ENCODE measurements around the gene ARID5B.
A peak's percentile ranks its signal among the peaks of the same experiment; 100 is the strongest.
"Not testable (repeated sequence)": the region's sequence is repeated elsewhere in the genome, so short reads cannot be mapped to it uniquely, and the experiment has no call there.

Gene ARID5B

GRCh38 chr10:61970182-61971002 lies 68.9 kb downstream of the ARID5B start:
- TF ChIP-seq TAF1 (IDR thresholded peaks at IDR 0.05; ENCODE audit: low read depth, low read length) (no peak), POLR2A (IDR thresholded peaks at IDR 0.05; ENCODE audit: low read depth, low read length) (no peak), POU2F2 (IDR thresholded peaks at IDR 0.05; ENCODE audit: low read depth, low read length) (no peak), POLR2AphosphoS5 (IDR thresholded peaks at IDR 0.05; ENCODE audit: low read depth, low read length) (no peak), SPI1 (IDR thresholded peaks at IDR 0.05; ENCODE audit: low read depth, low read length) (no peak), PAX5 (IDR thresholded peaks at IDR 0.05; ENCODE audit: insufficient read depth, low read length, severe bottlenecking) (no peak)
- no peak for FAIRE-seq
- DNase-seq (ENCODE audit: insufficient read length, low spot score): no peak

GRCh38 chr10:61971003-61971325 lies 69.5 kb downstream of the ARID5B start:
- DNase-seq (ENCODE audit: insufficient read length, low spot score) (no peak), FAIRE-seq (no peak)
- TF ChIP-seq POU2F2 (IDR thresholded peaks at IDR 0.05; ENCODE audit: low read depth, low read length): no peak
- TF ChIP-seq TAF1 (IDR thresholded peaks at IDR 0.05; ENCODE audit: low read depth, low read length): no peak

DNA sequence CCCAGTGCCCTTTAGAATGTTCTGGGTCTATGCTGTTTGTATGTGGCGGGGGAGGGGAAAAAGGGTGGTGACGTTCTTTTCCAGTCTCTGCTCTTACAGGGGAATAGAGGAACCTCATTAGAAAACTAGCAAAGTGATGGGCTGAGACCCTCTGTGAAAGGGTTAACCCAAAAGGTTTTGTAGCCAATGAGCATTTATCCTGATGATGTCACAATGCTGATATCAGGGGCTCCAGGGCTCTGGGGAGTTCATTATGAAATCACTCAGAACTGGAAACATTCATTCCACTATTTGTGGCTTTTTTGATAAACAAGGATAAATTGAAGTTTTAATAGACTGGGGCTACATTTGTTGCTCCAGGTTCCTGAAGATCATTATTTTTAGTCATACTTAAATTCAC lies 71.7 kb downstream of the ARID5B start:
- FAIRE-seq (no peak), DNase-seq (ENCODE audit: insufficient read length, low spot score) (no peak)
- TF ChIP-seq POLR2A (IDR thresholded peaks at IDR 0.05; ENCODE audit: low read depth, low read length) (no peak), POLR2AphosphoS5 (IDR thresholded peaks at IDR 0.05; ENCODE audit: low read depth, low read length) (no peak), POU2F2 (IDR thresholded peaks at IDR 0.05; ENCODE audit: low read depth, low read length) (no peak), SPI1 (IDR thresholded peaks at IDR 0.05; ENCODE audit: low read depth, low read length) (no peak), PAX5 (IDR thresholded peaks at IDR 0.05; ENCODE audit: insufficient read depth, low read length, severe bottlenecking) (no peak), TAF1 (IDR thresholded peaks at IDR 0.05; ENCODE audit: low read depth, low read length) (no peak)

GRCh38 chr10:61973906-61974305 lies 72.4 kb downstream of the ARID5B start:
- FAIRE-seq (peak; percentile 33), DNase-seq (ENCODE audit: insufficient read length, low spot score) (no peak)
- no peak for TF ChIP-seq PAX5 (IDR thresholded peaks at IDR 0.05; ENCODE audit: insufficient read depth, low read length, severe bottlenecking)
- TF ChIP-seq TAF1 (IDR thresholded peaks at IDR 0.05; ENCODE audit: low read depth, low read length): no peak
- no peak for TF ChIP-seq SPI1 (IDR thresholded peaks at IDR 0.05; ENCODE audit: low read depth, low read length)
- no peak for TF ChIP-seq POU2F2 (IDR thresholded peaks at IDR 0.05; ENCODE audit: low read depth, low read length)
- TF ChIP-seq POLR2A (IDR thresholded peaks at IDR 0.05; ENCODE audit: low read depth, low read length): no peak
- no peak for TF ChIP-seq POLR2AphosphoS5 (IDR thresholded peaks at IDR 0.05; ENCODE audit: low read depth, low read length)

- TF ChIP-seq POLR2AphosphoS5 (IDR thresholded peaks at IDR 0.05; ENCODE audit: low read depth, low read length) (no peak), TAF1 (IDR thresholded peaks at IDR 0.05; ENCODE audit: low read depth, low read length) (no peak), SPI1 (IDR thresholded peaks at IDR 0.05; ENCODE audit: low read depth, low read length) (no peak), POU2F2 (IDR thresholded peaks at IDR 0.05; ENCODE audit: low read depth, low read length) (no peak), PAX5 (IDR thresholded peaks at IDR 0.05; ENCODE audit: insufficient read depth, low read length, severe bottlenecking) (no peak), POLR2A (IDR thresholded peaks at IDR 0.05; ENCODE audit: low read depth, low read length) (no peak)
- FAIRE-seq: no peak
- no peak for DNase-seq (ENCODE audit: insufficient read length, low spot score)
Observed at GRCh38 chr10:61974601-61975390, 73.3 kb downstream of the ARID5B start.

GRCh38 chr10:61975391-61975932 lies 74.0 kb downstream of the ARID5B start:
- TF ChIP-seq TAF1 (IDR thresholded peaks at IDR 0.05; ENCODE audit: low read depth, low read length) (no peak), SPI1 (IDR thresholded peaks at IDR 0.05; ENCODE audit: low read depth, low read length) (peak; percentile 48; the same call in 1 of the 2 replicates)
- no peak for FAIRE-seq
- no peak for DNase-seq (ENCODE audit: insufficient read length, low spot score)

DNA sequence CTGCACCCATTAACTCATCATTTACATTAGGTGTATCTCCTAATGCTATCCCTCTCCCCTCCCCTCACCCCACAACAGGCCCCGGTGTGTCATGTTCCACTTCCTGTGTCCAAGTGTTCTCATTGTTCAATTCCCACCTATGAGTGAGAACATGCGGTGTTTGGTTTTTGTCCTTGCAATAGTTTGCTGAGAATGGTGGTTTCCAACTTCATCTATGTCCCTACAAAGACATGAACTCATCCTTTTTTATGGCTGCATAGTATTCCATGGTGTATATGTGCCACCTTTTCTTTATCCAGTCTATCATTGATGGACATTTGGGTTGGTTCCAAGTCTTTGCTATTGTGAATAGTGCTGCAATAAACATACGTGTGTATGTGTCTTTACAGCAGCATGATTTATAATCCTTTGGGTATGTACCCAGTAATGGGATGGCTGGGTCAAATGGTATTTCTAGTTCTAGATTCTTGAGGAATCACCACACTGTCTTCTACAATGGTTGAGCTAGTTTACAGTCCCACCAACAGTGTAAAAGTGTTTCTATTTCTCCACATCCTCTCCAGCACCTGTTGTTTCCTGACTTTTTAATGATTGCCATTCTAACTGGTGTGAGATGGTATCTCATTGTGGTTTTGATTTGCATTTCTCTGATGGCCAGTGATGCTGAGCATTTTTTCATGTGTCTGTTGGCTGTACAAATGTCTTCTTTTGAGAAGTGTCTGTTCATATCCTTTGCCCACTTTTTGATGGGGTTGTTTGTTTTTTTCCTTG lies 75.6 kb downstream of the ARID5B start:
- FAIRE-seq; DNase-seq (ENCODE audit: insufficient read length, low spot score): not testable (repeated sequence)

- FAIRE-seq (no peak), DNase-seq (ENCODE audit: insufficient read length, low spot score) (no peak)
- TF ChIP-seq SPI1 (IDR thresholded peaks at IDR 0.05; ENCODE audit: low read depth, low read length) (no peak), PAX5 (IDR thresholded peaks at IDR 0.05; ENCODE audit: insufficient read depth, low read length, severe bottlenecking) (no peak), POLR2AphosphoS5 (IDR thresholded peaks at IDR 0.05; ENCODE audit: low read depth, low read length) (no peak), POLR2A (IDR thresholded peaks at IDR 0.05; ENCODE audit: low read depth, low read length) (no peak), POU2F2 (IDR thresholded peaks at IDR 0.05; ENCODE audit: low read depth, low read length) (no peak), TAF1 (IDR thresholded peaks at IDR 0.05; ENCODE audit: low read depth, low read length) (no peak)
Observed at GRCh38 chr10:61978965-61979364, 77.5 kb downstream of the ARID5B start.

- no peak for FAIRE-seq
- no peak for TF ChIP-seq POLR2A (IDR thresholded peaks at IDR 0.05; ENCODE audit: low read depth, low read length)
- TF ChIP-seq SPI1 (IDR thresholded peaks at IDR 0.05; ENCODE audit: low read depth, low read length): no peak
- no peak for TF ChIP-seq POU2F2 (IDR thresholded peaks at IDR 0.05; ENCODE audit: low read depth, low read length)
- TF ChIP-seq POLR2AphosphoS5 (IDR thresholded peaks at IDR 0.05; ENCODE audit: low read depth, low read length): no peak
- no peak for TF ChIP-seq PAX5 (IDR thresholded peaks at IDR 0.05; ENCODE audit: insufficient read depth, low read length, severe bottlenecking)
- no peak for TF ChIP-seq TAF1 (IDR thresholded peaks at IDR 0.05; ENCODE audit: low read depth, low read length)
Observed at GRCh38 chr10:61981460-61981859, 80.0 kb downstream of the ARID5B start.

More at GRCh38 chr10:61981460-61981859, 80.0 kb downstream of the ARID5B start:
- DNase-seq (ENCODE audit: insufficient read length, low spot score): no peak

All from GM12891 (cell line).